Activated CD8-positive, alpha-beta memory T cell treated with anti-CD3 and anti-CD28 coated beads, Interleukin-2, amount 50 U/mL, for 24 hours (primary cell): ENCODE measurements around the gene THSD4.
"Not testable (repeated sequence)": the region's sequence is repeated elsewhere in the genome, so short reads cannot be mapped to it uniquely, and the experiment has no call there.

Experiments used
- DNase-seq: peaks from one replicate; pipeline ENCODE4 v3.0.0-alpha.2; 2020; ENCODE audit errors: extremely low read depth

Gene THSD4

GRCh38 chr15:71189718-71190117, 74.4 kb downstream of the THSD4 start:
- no peak for DNase-seq

GRCh38 chr15:71191296-71191695, 76.0 kb downstream of the THSD4 start:
- DNase-seq: no peak

- DNase-seq: no peak
Measured at GRCh38 chr15:71192816-71193215, 77.5 kb downstream of the THSD4 start.

GRCh38 chr15:71194286-71194685, 79.0 kb downstream of the THSD4 start:
- no peak for DNase-seq

GRCh38 chr15:71195242-71195641, 80.0 kb downstream of the THSD4 start:
- no peak for DNase-seq

- no peak for DNase-seq
Measured at GRCh38 chr15:71197620-71198019, 82.3 kb downstream of the THSD4 start.

GRCh38 chr15:71198846-71199245, 83.6 kb downstream of the THSD4 start:
- no peak for DNase-seq

GRCh38 chr15:71199384-71200351, 84.4 kb downstream of the THSD4 start:
- DNase-seq: no peak

- DNase-seq: no peak
Measured at GRCh38 chr15:71201477-71201876, 86.2 kb downstream of the THSD4 start.

GRCh38 chr15:71202712-71203111, 87.4 kb downstream of the THSD4 start:
- DNase-seq: no peak

GRCh38 chr15:71203586-71204474, 88.6 kb downstream of the THSD4 start:
- no peak for DNase-seq

- DNase-seq: no peak
Measured at GRCh38 chr15:71207141-71207540, 91.9 kb downstream of the THSD4 start.

- no peak for DNase-seq
Measured at GRCh38 chr15:71212146-71212545, 96.9 kb downstream of the THSD4 start.

GRCh38 chr15:71213943-71214342, 98.7 kb downstream of the THSD4 start:
- DNase-seq: not testable (repeated sequence)

- no peak for DNase-seq
Measured at GRCh38 chr15:71215126-71215894, 100.0 kb downstream of the THSD4 start.

GRCh38 chr15:71218272-71218805, 103.1 kb downstream of the THSD4 start:
- DNase-seq: no peak

GRCh38 chr15:71219101-71219500, 103.8 kb downstream of the THSD4 start:
- no peak for DNase-seq

- DNase-seq: no peak
Measured at GRCh38 chr15:71219645-71220044, 104.4 kb downstream of the THSD4 start.

GRCh38 chr15:71220828-71221227, 105.6 kb downstream of the THSD4 start:
- no peak for DNase-seq

- no peak for DNase-seq
Measured at GRCh38 chr15:71221417-71221816, 106.1 kb downstream of the THSD4 start.

GRCh38 chr15:71223516-71223915, 108.2 kb downstream of the THSD4 start:
- no peak for DNase-seq
